Mucosa of rectum (tissue), 2 donors: Measurements from ENCODE around the gene ADAM23.

ENCODE experiments used
- H3K27ac ChIP-seq, 2 donors: one replicate each; pipeline ENCODE4 v1.7.0; 2013; ENCODE audit warnings: inconsistent platforms in 2 of 2, low read depth in 2 of 2, low read length in 2 of 2
- H3K27me3 ChIP-seq, 2 donors: one replicate each; pipeline ENCODE4 v1.7.0; 2013; ENCODE audit warnings: low read length in 2 of 2; ENCODE audit not compliant: control insufficient read depth in 2 of 2, insufficient read depth in 2 of 2
- H3K36me3 ChIP-seq, 2 donors: one replicate each; pipeline ENCODE4 v1.7.0; 2013; ENCODE audit warnings: low read length in 2 of 2; ENCODE audit not compliant: control insufficient read depth in 2 of 2, insufficient read depth in 2 of 2
- H3K4me1 ChIP-seq, 2 donors: one replicate each; pipeline ENCODE4 v1.7.0; 2013; ENCODE audit warnings: low read length in 2 of 2, mild to moderate bottlenecking in 1 of 2; ENCODE audit not compliant: control insufficient read depth in 2 of 2, insufficient read depth in 2 of 2
- H3K4me3 ChIP-seq, 2 donors: one replicate each; pipeline ENCODE4 v1.7.0; 2013; ENCODE audit warnings: low read length in 2 of 2
- H3K9ac ChIP-seq, 2 donors: one replicate each; pipeline ENCODE4 v1.7.0; 2013; ENCODE audit warnings: low read length in 2 of 2, low read depth in 1 of 2, mild to moderate bottlenecking in 1 of 2
- H3K9me3 ChIP-seq, 2 donors: one replicate each; pipeline ENCODE4 v1.7.0; 2013; ENCODE audit warnings: low read length in 2 of 2; ENCODE audit not compliant: control insufficient read depth in 2 of 2
- donor health status: healthy.
- donor health status: Normal muscosa, but diverticular disease.

ADAM23 gene

DNA sequence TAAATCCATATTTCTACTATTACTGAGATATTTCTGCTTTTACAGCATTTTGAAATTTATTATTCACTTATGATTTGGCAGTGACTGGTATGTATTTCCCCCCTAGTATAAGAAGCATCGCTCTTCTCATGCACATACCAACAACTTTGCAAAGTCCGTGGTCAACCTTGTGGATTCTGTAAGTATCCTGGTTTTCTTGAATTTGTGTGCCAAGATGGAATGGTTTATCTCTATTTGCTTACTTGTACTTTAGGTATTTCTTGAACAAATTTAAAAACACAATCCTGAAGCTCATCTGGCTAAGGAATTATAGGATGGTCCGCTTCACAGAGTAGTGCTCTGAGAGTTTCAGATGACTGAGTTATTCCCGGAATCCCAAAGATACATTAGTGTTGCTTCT is 114.0 kb downstream of the ADAM23 start:
- H3K4me3 ChIP-seq = no peak overlapping the region
- no peaks in the 10 kb centered on the region for H3K9me3 ChIP-seq
- H3K27ac ChIP-seq = no peak overlapping the region
- H3K4me1 ChIP-seq = no peaks in the 10 kb centered on the region
- no peak overlapping the region for H3K9ac ChIP-seq
- no peaks in the 10 kb centered on the region for H3K36me3 ChIP-seq
- no peaks in the 10 kb centered on the region for H3K27me3 ChIP-seq

DNA sequence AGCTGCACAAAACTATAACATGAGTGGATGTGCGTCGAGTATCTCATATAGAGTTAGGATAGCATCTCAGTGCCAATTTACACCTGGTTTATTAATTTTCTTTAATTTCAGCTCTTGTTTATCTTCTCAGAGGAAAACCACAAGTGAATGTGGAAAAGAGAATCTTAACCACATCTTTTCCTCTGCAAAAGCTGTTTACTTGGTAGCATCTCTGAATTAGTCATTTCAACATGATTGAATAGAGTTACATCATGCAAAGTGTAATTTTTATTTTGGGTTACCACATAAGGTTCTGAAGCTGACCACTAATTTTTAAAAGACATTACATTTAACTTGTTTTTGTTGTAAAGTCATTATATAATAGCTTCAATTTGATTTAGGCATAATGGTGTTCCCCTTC is 115.2 kb downstream of the ADAM23 start:
- no peak overlapping the region for H3K4me3 ChIP-seq
- H3K9me3 ChIP-seq = no peaks in the 10 kb centered on the region
- no peaks in the 10 kb centered on the region for H3K27me3 ChIP-seq
- no peaks in the 10 kb centered on the region for H3K4me1 ChIP-seq
- H3K9ac ChIP-seq = no peak overlapping the region
- no peak overlapping the region for H3K27ac ChIP-seq
- H3K36me3 ChIP-seq = no peaks in the 10 kb centered on the region

DNA sequence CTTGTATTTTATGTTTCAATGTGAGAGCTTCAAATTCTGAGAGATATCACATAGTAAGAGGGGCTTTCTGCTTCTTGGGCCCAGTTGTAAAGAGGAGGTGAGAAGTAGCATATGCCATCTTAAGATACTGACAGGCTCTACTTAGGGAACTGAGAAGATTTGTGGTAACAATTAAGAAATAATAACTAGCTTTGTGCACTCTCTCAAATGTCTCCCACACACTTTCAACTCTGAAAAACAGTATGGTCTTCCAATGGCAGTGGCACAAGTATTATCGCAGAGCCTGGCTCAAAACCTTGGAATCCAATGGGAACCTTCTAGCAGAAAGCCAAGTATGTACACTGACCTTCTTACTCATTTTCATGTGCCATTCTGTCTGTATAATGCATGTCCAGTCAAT is 118.6 kb downstream of the ADAM23 start:
- Histone ChIP-seq H3K27ac (no peak overlapping the region), H3K4me1 (no peaks in the 10 kb centered on the region), H3K36me3 (no peaks in the 10 kb centered on the region), H3K9me3 (no peaks in the 10 kb centered on the region), H3K27me3 (no peaks in the 10 kb centered on the region), H3K9ac (no peak overlapping the region), H3K4me3 (no peak overlapping the region)

DNA sequence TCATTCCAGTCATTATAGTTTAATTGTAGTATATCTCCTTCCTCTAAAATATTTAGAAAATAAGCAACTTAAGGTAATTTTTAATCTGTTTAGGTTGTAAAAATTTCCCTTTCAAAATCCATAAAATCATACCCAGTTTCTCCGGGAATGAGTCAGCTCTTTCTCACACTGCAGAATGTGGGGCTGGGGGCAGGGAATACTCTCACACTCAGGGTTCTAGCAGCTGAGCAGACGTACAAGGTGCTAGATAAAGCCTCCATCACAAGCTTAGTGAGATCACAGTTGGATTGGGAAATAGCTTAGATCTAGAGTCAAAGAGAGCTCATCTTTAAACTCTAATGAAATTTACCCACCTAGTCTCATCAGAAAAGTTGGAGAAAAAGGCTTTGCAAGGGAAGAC is 119.0 kb downstream of the ADAM23 start:
- Histone ChIP-seq H3K9ac (no peak overlapping the region), H3K27me3 (no peaks in the 10 kb centered on the region), H3K27ac (no peak overlapping the region), H3K4me1 (no peaks in the 10 kb centered on the region), H3K4me3 (no peak overlapping the region), H3K9me3 (no peaks in the 10 kb centered on the region), H3K36me3 (no peaks in the 10 kb centered on the region)

DNA sequence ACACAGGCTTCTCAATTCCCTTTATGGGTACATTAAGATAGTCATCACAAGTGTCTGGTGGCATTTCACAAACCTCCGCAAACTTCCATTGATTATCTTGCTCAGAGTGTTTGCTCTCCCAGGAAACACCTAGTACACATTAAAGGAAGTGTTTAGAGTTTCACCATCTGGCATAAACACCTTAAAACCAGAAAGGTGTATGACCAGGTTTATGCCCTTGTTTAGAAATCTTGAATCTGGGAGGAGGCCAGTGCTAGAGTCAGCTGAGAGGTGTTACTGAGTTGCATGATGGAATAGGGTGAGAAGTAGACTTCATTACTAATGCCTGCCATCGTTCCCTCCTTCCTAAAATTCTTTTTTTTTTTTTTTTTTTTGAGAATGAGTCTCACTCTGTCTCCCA is 120.0 kb downstream of the ADAM23 start:
- Histone ChIP-seq H3K27me3 (no peaks in the 10 kb centered on the region), H3K4me3 (no peak overlapping the region), H3K27ac (no peak overlapping the region), H3K36me3 (no peaks in the 10 kb centered on the region), H3K4me1 (no peaks in the 10 kb centered on the region), H3K9ac (no peak overlapping the region), H3K9me3 (no peaks in the 10 kb centered on the region)

DNA sequence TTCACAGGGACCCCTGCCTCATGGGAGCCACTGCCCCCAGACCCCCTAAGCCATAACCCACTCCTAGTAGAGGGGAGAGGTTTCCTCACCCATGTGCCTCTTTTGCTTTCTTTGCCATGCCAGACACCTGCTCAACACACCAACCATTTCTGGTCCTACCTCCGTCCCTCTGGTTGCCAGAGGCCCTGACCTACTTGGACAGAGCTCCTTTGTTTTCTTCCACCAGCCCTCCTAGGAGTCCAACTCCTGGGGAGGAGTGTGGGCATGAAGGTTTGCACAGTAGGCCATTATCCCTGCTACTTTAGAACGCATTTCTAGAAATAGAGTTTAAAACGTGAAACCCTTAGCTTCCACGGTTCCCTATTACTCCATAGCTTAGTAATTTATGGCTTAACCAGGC is 122.3 kb downstream of the ADAM23 start:
- Histone ChIP-seq H3K9ac (no peak overlapping the region), H3K27ac (no peak overlapping the region), H3K36me3 (no peaks in the 10 kb centered on the region), H3K27me3 (no peaks in the 10 kb centered on the region), H3K9me3 (no peaks in the 10 kb centered on the region), H3K4me3 (no peak overlapping the region), H3K4me1 (no peaks in the 10 kb centered on the region)

DNA sequence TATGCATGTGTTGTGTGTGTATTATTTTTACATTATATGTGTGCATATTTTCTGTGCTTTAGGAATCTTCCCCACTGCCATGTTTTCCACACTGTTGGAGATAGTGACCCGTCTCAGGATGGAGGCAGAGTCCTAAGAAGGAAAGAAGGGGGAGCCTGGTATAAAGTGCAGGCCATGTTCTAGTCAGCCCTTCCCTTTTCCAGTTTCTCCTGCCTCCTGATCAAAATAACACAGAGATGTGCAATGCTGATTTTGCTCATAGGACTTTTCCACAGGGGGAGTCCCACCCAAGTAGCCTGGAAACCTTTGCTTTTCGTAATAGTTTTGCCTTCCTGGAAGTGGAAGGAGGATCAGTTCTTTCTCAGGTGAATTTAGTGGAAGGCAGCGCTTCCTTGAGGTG is 126.1 kb downstream of the ADAM23 start:
- H3K4me3 ChIP-seq = no peak overlapping the region
- H3K27ac ChIP-seq = no peak overlapping the region
- H3K36me3 ChIP-seq = no peaks in the 10 kb centered on the region
- no peaks in the 10 kb centered on the region for H3K9me3 ChIP-seq
- no peak overlapping the region for H3K9ac ChIP-seq
- H3K4me1 ChIP-seq = no peaks in the 10 kb centered on the region
- H3K27me3 ChIP-seq = no peaks in the 10 kb centered on the region

DNA sequence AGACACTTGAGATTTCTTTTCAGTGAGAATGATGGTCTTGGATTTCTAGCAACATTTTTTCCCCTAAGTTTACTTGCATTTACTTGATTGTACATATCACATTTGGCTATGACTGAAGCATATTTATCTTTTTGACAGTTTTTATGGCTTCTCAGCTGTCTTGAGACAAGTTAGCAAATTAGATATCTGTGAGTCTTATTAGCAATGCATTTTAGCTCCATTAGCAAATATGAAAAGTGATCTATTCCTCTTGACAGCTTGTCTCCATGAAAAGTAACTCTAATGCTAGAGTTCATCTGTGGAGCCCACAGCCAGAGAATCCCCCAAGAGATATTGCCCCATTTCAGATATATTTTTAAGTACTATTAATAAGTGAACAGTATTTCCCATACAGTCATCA is 126.9 kb downstream of the ADAM23 start:
- H3K9ac ChIP-seq = no peak overlapping the region
- no peak overlapping the region for H3K27ac ChIP-seq
- no peaks in the 10 kb centered on the region for H3K27me3 ChIP-seq
- no peaks in the 10 kb centered on the region for H3K4me1 ChIP-seq
- no peaks in the 10 kb centered on the region for H3K9me3 ChIP-seq
- H3K36me3 ChIP-seq = no peaks in the 10 kb centered on the region
- no peak overlapping the region for H3K4me3 ChIP-seq

DNA sequence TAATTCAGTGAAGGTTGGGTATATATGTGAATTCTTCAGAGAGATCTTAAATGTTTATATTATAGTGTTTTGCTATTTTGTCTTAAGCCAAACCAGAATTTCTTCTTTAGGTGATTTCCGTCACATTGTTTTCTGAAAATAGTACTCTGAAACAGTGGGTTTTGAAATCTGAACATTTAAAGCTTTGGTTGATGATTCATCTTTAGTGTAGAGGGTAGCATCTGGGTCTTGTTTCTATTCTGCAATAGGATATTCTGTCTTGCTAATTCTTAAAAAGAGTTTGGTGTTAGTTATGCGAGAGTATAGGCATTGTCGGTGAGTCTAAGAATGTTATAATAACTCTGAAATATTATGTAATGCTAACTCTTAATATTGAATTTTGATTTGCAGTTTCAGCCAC is 129.4 kb downstream of the ADAM23 start:
- Histone ChIP-seq H3K9me3 (no peaks in the 10 kb centered on the region), H3K27ac (no peak overlapping the region), H3K4me1 (no peaks in the 10 kb centered on the region), H3K27me3 (no peaks in the 10 kb centered on the region), H3K9ac (no peak overlapping the region), H3K36me3 (no peaks in the 10 kb centered on the region), H3K4me3 (no peak overlapping the region)

DNA sequence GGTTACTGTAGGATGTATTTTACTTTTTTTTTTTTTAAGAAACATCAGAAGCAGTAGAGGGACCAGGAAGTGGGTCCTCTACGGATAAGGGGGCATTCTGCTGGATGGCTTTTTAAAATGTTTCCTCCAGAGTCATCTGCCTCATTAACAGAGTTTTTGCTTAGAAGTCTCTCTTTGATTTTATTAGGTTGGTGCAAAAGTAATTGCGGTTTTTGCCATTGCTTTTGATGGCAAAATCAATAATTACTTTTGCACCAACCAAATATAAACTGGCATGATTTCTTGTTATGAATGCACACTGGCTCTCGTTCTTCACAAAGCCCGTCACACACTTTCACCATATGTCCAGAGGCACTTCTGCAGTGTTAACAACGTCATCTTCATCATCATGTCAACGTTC is 130.5 kb downstream of the ADAM23 start:
- no peak overlapping the region for H3K4me3 ChIP-seq
- no peak overlapping the region for H3K9ac ChIP-seq
- H3K36me3 ChIP-seq = no peaks in the 10 kb centered on the region
- H3K27ac ChIP-seq = no peak overlapping the region
- no peaks in the 10 kb centered on the region for H3K9me3 ChIP-seq
- no peaks in the 10 kb centered on the region for H3K4me1 ChIP-seq
- no peaks in the 10 kb centered on the region for H3K27me3 ChIP-seq
